Measurements from ENCODE around the gene HOXB13. TPM values are rescaled to one million over a fixed set of nuclear protein-coding genes. Genes with fewer than 3 reads are reported as not detected.

The HOXB13 gene
- total RNA-seq (2016; rRNA removed; fragmentation: Illumina TruSeq; extraction: Trizol) (not detected in 2 replicates), polyA plus RNA-seq (2011; rRNA removed) (not detected in 2 replicates), polyA minus RNA-seq (2011; rRNA and poly(A)+ RNA removed; ENCODE audit: low replicate concordance) (0.82 TPM in 1 of 2 replicates, not detected in the other), Bru-seq, nascent RNA (not detected), BruChase-seq, experiment 1, labeled RNA remaining after a 6-hour chase (not detected), BruChase-seq, experiment 2, labeled RNA remaining after a 2-hour chase (percentile 18 among the genes with signal in this experiment)
- total RNA-seq (2016; cell fraction: cytosol; rRNA removed; fragmentation: Illumina TruSeq; extraction: Trizol; ENCODE audit: low read depth) = not detected in 2 replicates
- not detected in 2 replicates for total RNA-seq (2016; cell fraction: insoluble cytoplasmic fraction; rRNA removed; fragmentation: Illumina TruSeq; extraction: Trizol)
- total RNA-seq (2016; cell fraction: membrane; rRNA removed; fragmentation: Illumina TruSeq; extraction: Trizol) = not detected in 2 replicates
- total RNA-seq (2016; cell fraction: nucleus; rRNA removed; fragmentation: Illumina TruSeq; extraction: Trizol) = not detected in 2 replicates
- not detected in 2 replicates for polyA plus RNA-seq (2011; cell fraction: cytosol; rRNA removed)
- polyA plus RNA-seq (2011; cell fraction: nucleus; rRNA removed) = not detected in 2 replicates
- polyA plus RNA-seq (2012) = not detected in 2 replicates
- not detected in 2 replicates for polyA plus RNA-seq (2016; cell fraction: cytosol; fragmentation: Illumina TruSeq; extraction: Trizol; ENCODE audit: low read depth)
- not detected in 2 replicates for polyA plus RNA-seq (2016; cell fraction: insoluble cytoplasmic fraction; fragmentation: Illumina TruSeq; extraction: Trizol; ENCODE audit: low read depth)
- polyA plus RNA-seq (2016; cell fraction: membrane; fragmentation: Illumina TruSeq; extraction: Trizol; ENCODE audit: low read depth) = not detected in 2 replicates
- polyA plus RNA-seq (2016; cell fraction: nucleus; fragmentation: Illumina TruSeq; extraction: Trizol; ENCODE audit: insufficient read depth, low read depth) = not detected in 2 replicates
- polyA minus RNA-seq (2011; cell fraction: cytosol; rRNA and poly(A)+ RNA removed) = not detected in 2 replicates
- polyA minus RNA-seq (2011; cell fraction: nucleus; rRNA and poly(A)+ RNA removed) = not detected in 2 replicates
- long read RNA-seq, experiment 1 = 0 reads
- long read RNA-seq, experiment 2 = 0 reads

DNA sequence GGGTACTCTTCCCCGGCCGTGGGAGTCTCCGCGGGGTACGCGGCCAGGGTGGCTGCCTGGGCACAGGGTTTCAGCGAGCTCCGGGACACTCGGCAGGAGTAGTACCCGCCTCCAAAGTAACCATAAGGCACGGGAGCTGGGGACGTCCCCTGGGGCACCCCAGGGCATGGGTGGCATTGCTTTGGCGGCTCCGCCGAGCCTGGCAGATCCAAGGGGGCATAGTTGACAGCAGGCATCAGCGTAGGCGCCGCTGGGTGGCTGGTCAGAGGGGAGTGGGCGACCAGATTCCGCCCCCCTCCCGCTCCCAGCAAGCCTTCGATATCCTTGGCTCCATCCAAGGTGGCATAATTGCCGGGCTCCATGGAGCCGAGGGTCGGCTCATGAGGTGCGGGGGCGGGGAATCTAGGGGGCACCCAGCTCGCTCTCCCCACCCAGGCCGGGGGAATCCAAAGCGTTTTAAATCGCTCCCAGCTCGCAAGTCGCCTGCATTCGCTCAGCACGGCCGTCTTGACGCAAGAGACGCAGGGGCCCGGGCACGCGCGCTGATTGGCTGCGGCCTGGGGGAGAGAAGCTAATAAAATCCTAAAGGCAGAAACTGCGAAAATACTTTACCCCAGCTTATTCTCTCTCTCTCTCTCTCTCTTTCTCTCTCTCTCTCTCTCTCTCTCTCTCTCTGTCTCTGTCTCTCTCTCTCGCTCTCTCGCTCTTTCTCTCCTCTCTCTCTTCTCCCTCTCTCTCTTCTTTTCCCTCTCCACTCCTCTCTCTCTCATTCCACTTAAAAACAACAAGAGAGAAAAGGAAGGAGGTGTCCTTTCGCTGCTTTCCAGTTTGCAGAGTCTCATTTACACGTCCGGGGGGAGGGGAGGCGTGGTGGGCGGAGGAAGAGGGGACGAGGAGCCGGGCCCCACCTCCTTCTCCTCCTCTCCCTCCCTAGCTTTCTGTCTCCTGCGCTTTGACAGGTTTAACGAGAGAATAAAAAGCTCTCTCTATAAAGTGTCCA lies at the start of gene HOXB13:
TSS of gene HOXB13 (minus strand) at position 519 of the 1,000 bp plus-strand sequence. CDS start at position 362, 157 bp downstream.
- Histone ChIP-seq H3K9ac (ENCODE audit: insufficient read depth, low read depth, low read length) (no peak within 1 kb of the TSS), H2AFZ (ENCODE audit: low read length) (no peak within 1 kb of the TSS), H3K9me3 (ENCODE audit: low read length) (no peaks in the 10 kb centered on the region), H4K20me1 (ENCODE audit: insufficient read depth, low read length) (peaks cover 4% of the 10 kb centered on the region; the same call in 1 of the 2 replicates), H3K79me2 (ENCODE audit: insufficient read depth, low read length) (no peaks in the 10 kb centered on the region), H3K36me3 (replicated peaks in 1 of 2; ENCODE audit: control insufficient read depth in 1 of 2, insufficient read depth in 2 of 2, low read length in 2 of 2) (no peaks in the 10 kb centered on the region), H3K4me2 (ENCODE audit: low read depth, low read length) (no peak within 1 kb of the TSS), H3K27me3 (ENCODE audit: control insufficient read depth in 1 of 2, insufficient read depth in 2 of 2, low read length in 2 of 2) (peaks cover 20 to 92% of the 10 kb centered on the region in 2 experiments; a peak in 4 of 5 replicates), H3K4me3 (replicated peaks in 1 of 3; ENCODE audit: insufficient read depth in 1 of 3, low read depth in 2 of 3, low read length in 3 of 3) (no peak within 1 kb of the TSS), H3K27ac (ENCODE audit: extremely low read length, insufficient read depth, low read length) (no peak within 1 kb of the TSS), H3K4me1 (ENCODE audit: insufficient read depth, low read length) (peaks cover 8% of the 10 kb centered on the region)
- in situ Hi-C loops (cut with HindIII; ENCODE audit: extremely low pct_ligation_motif_present, low pct_unique_long_range_greater_than_20kb) = loop anchor here (5.0 kb wide), 2 partner anchors 59 to 149 kb away; no protein-coding TSS in a partner anchor
- WGBS (ENCODE audit: low lambda C conversion rate) = 34% methylated on average over 39 of the region's 55 CpGs
- ATAC-seq = no peak
- BruUV-seq (replicated peaks) = no TSS peak
- intact Hi-C loops (cut with micrococcal nuclease; ENCODE audit: unreplicated experiment) = no loop called here
- CTCF ChIA-PET (ENCODE audit: low intra/inter-chr PET ratio, low total read pairs) = no interaction called here
- no peak for FAIRE-seq
- peak; percentile 33 for TF ChIP-seq PTBP1 (IDR thresholded peaks at IDR 0.05; ENCODE audit: low read depth, low read length, poor library complexity, severe bottlenecking)
- TF ChIP-seq, protein P1, sequence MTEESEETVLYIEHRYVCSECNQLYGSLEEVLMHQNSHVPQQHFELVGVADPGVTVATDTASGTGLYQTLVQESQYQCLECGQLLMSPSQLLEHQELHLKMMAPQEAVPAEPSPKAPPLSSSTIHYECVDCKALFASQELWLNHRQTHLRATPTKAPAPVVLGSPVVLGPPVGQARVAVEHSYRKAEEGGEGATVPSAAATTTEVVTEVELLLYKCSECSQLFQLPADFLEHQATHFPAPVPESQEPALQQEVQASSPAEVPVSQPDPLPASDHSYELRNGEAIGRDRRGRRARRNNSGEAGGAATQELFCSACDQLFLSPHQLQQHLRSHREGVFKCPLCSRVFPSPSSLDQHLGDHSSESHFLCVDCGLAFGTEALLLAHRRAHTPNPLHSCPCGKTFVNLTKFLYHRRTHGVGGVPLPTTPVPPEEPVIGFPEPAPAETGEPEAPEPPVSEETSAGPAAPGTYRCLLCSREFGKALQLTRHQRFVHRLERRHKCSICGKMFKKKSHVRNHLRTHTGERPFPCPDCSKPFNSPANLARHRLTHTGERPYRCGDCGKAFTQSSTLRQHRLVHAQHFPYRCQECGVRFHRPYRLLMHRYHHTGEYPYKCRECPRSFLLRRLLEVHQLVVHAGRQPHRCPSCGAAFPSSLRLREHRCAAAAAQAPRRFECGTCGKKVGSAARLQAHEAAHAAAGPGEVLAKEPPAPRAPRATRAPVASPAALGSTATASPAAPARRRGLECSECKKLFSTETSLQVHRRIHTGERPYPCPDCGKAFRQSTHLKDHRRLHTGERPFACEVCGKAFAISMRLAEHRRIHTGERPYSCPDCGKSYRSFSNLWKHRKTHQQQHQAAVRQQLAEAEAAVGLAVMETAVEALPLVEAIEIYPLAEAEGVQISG (CRISPR knock-in tag; IDR thresholded peaks at IDR 0.05) = no peak
- DNase-seq (ENCODE audit: low spot score) = no peak
- POLR2A ChIA-PET = no interaction called here

All from HepG2 (cell line).